HUES6 (cell line): ENCODE results near the gene KAZALD1.

Experiments used
- H3K27ac ChIP-seq: 2 replicates; pipeline ENCODE4 v1.7.0; 2013; ENCODE audit warnings: low read depth, mild to moderate bottlenecking, low read length, inconsistent platforms
- H3K27me3 ChIP-seq: 2 replicates; pipeline ENCODE4 v1.6.1; 2013; ENCODE audit warnings: low read length; ENCODE audit not compliant: control insufficient read depth, insufficient read depth
- H3K36me3 ChIP-seq: 2 replicates; pipeline ENCODE4 v1.6.1; 2013; ENCODE audit warnings: low read length; ENCODE audit not compliant: control insufficient read depth, insufficient read depth
- H3K4me1 ChIP-seq: 2 replicates; pipeline ENCODE4 v1.6.1; 2013; ENCODE audit warnings: low read length; ENCODE audit not compliant: control insufficient read depth, insufficient read depth
- H3K4me3 ChIP-seq: 2 replicates; pipeline ENCODE4 v1.5.1; 2013; ENCODE audit warnings: low read depth, low read length
- H3K9ac ChIP-seq: one replicate; pipeline ENCODE4 v1.6.1; 2013; ENCODE audit warnings: mild to moderate bottlenecking, low read length
- H3K9me3 ChIP-seq: 2 replicates; pipeline ENCODE4 v1.6.1; 2013; ENCODE audit warnings: low read depth, low read length; ENCODE audit not compliant: control insufficient read depth, insufficient read depth

KAZALD1 gene

GRCh38 chr10:101020427-101021075, 41.2 kb upstream of the KAZALD1 start:
- Histone ChIP-seq H3K4me3 (no peak overlapping the region), H3K4me1 (peaks cover 12% of the 10 kb centered on the region; the same call in 1 of the 2 replicates), H3K9ac (no peak overlapping the region), H3K36me3 (no peaks in the 10 kb centered on the region), H3K27me3 (peaks cover 41% of the 10 kb centered on the region), H3K27ac (no peak overlapping the region), H3K9me3 (no peaks in the 10 kb centered on the region)

- Histone ChIP-seq H3K36me3 (no peaks in the 10 kb centered on the region), H3K4me1 (peaks cover 12% of the 10 kb centered on the region; the same call in 1 of the 2 replicates), H3K27me3 (peaks cover 38% of the 10 kb centered on the region), H3K4me3 (no peak overlapping the region), H3K9me3 (no peaks in the 10 kb centered on the region), H3K27ac (no peak overlapping the region), H3K9ac (no peak overlapping the region)
These were observed 40.5 kb upstream of the KAZALD1 start for GRCh38 chr10:101021239-101021638.

GRCh38 chr10:101021692-101022251, 40.0 kb upstream of the KAZALD1 start:
- H3K4me1 ChIP-seq = peaks cover 12% of the 10 kb centered on the region; the same call in 1 of the 2 replicates
- H3K4me3 ChIP-seq = no peak overlapping the region
- H3K27me3 ChIP-seq = peaks cover 32% of the 10 kb centered on the region
- no peaks in the 10 kb centered on the region for H3K36me3 ChIP-seq
- no peak overlapping the region for H3K27ac ChIP-seq
- H3K9ac ChIP-seq = no peak overlapping the region
- no peaks in the 10 kb centered on the region for H3K9me3 ChIP-seq

- H3K27me3 ChIP-seq = peaks cover 19% of the 10 kb centered on the region
- no peaks in the 10 kb centered on the region for H3K9me3 ChIP-seq
- no peak overlapping the region for H3K4me3 ChIP-seq
- H3K36me3 ChIP-seq = no peaks in the 10 kb centered on the region
- H3K27ac ChIP-seq = no peak overlapping the region
- peaks cover 19% of the 10 kb centered on the region; the same call in 1 of the 2 replicates for H3K4me1 ChIP-seq
- H3K9ac ChIP-seq = no peak overlapping the region
These were observed 38.7 kb upstream of the KAZALD1 start for GRCh38 chr10:101022967-101023705.

GRCh38 chr10:101027106-101027720, 34.6 kb upstream of the KAZALD1 start:
- H3K4me1 ChIP-seq = peaks cover 33% of the 10 kb centered on the region
- H3K27ac ChIP-seq = no peak overlapping the region
- H3K9ac ChIP-seq = no peak overlapping the region
- H3K9me3 ChIP-seq = no peaks in the 10 kb centered on the region
- H3K27me3 ChIP-seq = peaks cover 26% of the 10 kb centered on the region
- H3K36me3 ChIP-seq = no peaks in the 10 kb centered on the region
- H3K4me3 ChIP-seq = no peak overlapping the region

- Histone ChIP-seq H3K27ac (no peak overlapping the region), H3K9me3 (no peaks in the 10 kb centered on the region), H3K4me3 (no peak overlapping the region), H3K36me3 (no peaks in the 10 kb centered on the region), H3K27me3 (peaks cover 38% of the 10 kb centered on the region), H3K9ac (no peak overlapping the region), H3K4me1 (peaks cover 43% of the 10 kb centered on the region)
These were observed 33.1 kb upstream of the KAZALD1 start for GRCh38 chr10:101028446-101029337.

- H3K4me3 ChIP-seq = peak overlapping the region; percentile 23
- H3K36me3 ChIP-seq = no peaks in the 10 kb centered on the region
- H3K9ac ChIP-seq = no peak overlapping the region
- H3K4me1 ChIP-seq = peaks cover 43% of the 10 kb centered on the region
- no peak overlapping the region for H3K27ac ChIP-seq
- H3K27me3 ChIP-seq = peaks cover 45% of the 10 kb centered on the region
- no peaks in the 10 kb centered on the region for H3K9me3 ChIP-seq
These were observed 32.1 kb upstream of the KAZALD1 start for GRCh38 chr10:101029520-101030295.

- no peak overlapping the region for H3K27ac ChIP-seq
- H3K36me3 ChIP-seq = no peaks in the 10 kb centered on the region
- peak overlapping the region; percentile 61 for H3K4me3 ChIP-seq
- H3K27me3 ChIP-seq = peaks cover 54% of the 10 kb centered on the region
- H3K9ac ChIP-seq = no peak overlapping the region
- peaks cover 43% of the 10 kb centered on the region for H3K4me1 ChIP-seq
- no peaks in the 10 kb centered on the region for H3K9me3 ChIP-seq
These were observed 31.2 kb upstream of the KAZALD1 start for GRCh38 chr10:101030496-101031127.

- H3K27me3 ChIP-seq = peaks cover 60% of the 10 kb centered on the region
- no peak within 1 kb of the TSS for H3K27ac ChIP-seq
- peaks cover 43% of the 10 kb centered on the region for H3K4me1 ChIP-seq
- H3K9ac ChIP-seq = peak within 1 kb of the TSS; percentile 21
- H3K4me3 ChIP-seq = peak within 1 kb of the TSS; percentile 61
- H3K9me3 ChIP-seq = no peaks in the 10 kb centered on the region
- H3K36me3 ChIP-seq = no peaks in the 10 kb centered on the region
These were observed 30.5 kb upstream of the KAZALD1 start, which contains the start of the genes PDZD7 and SFXN3 for GRCh38 chr10:101031128-101031795. Gene PDZD7, minus strand, starts transcription at chr10:101031129. Its CDS starts 910 bp downstream, at chr10:101030219. Gene SFXN3, plus strand, starts transcription at chr10:101031234. Its CDS starts 3,461 bp downstream, at chr10:101034695.
